ENCODE data around the gene PRAF2. TPM values are rescaled to one million over a fixed set of nuclear protein-coding genes. Genes with fewer than 3 reads are reported as not detected.
A peak's percentile ranks its signal among the peaks of the same experiment; 100 is the strongest.

PRAF2 gene
- total RNA-seq, 1 experiment from 2014 or later: 0.07 TPM

DNA sequence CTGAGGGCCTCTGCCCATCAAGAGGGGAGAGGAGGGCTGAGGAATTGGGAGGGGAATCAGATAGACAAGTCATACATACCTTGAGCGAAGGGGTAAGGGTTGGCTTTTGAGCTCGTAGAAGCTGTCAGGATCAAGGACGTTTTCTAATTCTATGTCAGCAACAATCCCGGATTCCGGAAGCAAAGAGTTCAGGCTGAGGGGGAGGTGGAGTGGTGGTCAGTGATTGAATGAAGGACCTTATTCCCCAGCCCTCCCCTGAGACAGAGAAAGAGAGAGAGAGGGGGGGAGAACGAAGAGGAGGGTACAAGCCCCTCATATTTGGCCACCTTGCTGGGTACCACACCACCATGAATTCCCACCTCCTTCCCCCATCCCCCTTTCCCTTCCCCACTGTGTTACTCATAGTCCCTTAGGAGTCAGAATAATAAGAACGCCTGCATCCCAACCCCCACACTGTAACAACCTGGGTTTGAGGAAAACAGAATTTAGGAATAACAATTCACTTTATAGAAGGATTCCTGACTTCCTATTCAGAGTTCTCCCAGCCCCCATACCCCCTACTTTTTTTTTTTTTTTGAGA lies 33.3 kb downstream of the PRAF2 start:
- intact Hi-C loops (cut with micrococcal nuclease): loop anchor here (5.0 kb wide), 2 partner anchors 122 to 143 kb away; partner anchors contain the start of genes MAGIX, PQBP1 and TIMM17B
- ChIA-PET CTCF (no interaction called here), POLR2A (ENCODE audit: unreplicated experiment) (interaction anchor here (0.6 kb wide), 2 partner anchors 37 to 1020 kb away, joined by 3 to 9 read pairs; no protein-coding TSS in a partner anchor)
- Histone ChIP-seq H3K4me3 (ENCODE audit: low read length) (peak overlapping the region; percentile 96), H3K27me3 (ENCODE audit: low read length) (no peaks in the 10 kb centered on the region), H3K9me2 (replicated peaks; ENCODE audit: low read length) (no peaks in the 10 kb centered on the region), H4K20me1 (ENCODE audit: low read length) (no peaks in the 10 kb centered on the region), H3K9ac (ENCODE audit: low read length) (peak overlapping the region; percentile 49), H2AFZ (ENCODE audit: low read length) (no peak overlapping the region), H3K4me1 (ENCODE audit: insufficient read depth, low read length) (peaks cover 42% of the 10 kb centered on the region), H3F3A (ENCODE audit: low read length, unreplicated experiment) (no peaks in the 10 kb centered on the region), H3K4me2 (ENCODE audit: low read length) (peak overlapping the region; percentile 91), H3K9me3 (ENCODE audit: low read length) (no peaks in the 10 kb centered on the region), H3K27ac (ENCODE audit: low read length) (peak overlapping the region; percentile 84), H3K36me3 (ENCODE audit: low read depth, low read length) (peaks cover 14% of the 10 kb centered on the region), H3K79me2 (ENCODE audit: low read length) (peaks cover 41% of the 10 kb centered on the region)
- no peak for ATAC-seq
- TF ChIP-seq, protein P1, sequence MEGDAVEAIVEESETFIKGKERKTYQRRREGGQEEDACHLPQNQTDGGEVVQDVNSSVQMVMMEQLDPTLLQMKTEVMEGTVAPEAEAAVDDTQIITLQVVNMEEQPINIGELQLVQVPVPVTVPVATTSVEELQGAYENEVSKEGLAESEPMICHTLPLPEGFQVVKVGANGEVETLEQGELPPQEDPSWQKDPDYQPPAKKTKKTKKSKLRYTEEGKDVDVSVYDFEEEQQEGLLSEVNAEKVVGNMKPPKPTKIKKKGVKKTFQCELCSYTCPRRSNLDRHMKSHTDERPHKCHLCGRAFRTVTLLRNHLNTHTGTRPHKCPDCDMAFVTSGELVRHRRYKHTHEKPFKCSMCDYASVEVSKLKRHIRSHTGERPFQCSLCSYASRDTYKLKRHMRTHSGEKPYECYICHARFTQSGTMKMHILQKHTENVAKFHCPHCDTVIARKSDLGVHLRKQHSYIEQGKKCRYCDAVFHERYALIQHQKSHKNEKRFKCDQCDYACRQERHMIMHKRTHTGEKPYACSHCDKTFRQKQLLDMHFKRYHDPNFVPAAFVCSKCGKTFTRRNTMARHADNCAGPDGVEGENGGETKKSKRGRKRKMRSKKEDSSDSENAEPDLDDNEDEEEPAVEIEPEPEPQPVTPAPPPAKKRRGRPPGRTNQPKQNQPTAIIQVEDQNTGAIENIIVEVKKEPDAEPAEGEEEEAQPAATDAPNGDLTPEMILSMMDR (conservative IDR thresholded peaks at IDR 0.05; ENCODE audit: low read depth, low read length): no peak
- no peak for TF ChIP-seq EZH2 (IDR thresholded peaks at IDR 0.05; ENCODE audit: low read length, unreplicated experiment)
- no peak for TF ChIP-seq EZH2phosphoT487 (IDR thresholded peaks at IDR 0.05; ENCODE audit: borderline replicate concordance, low read length)
- DNase-seq: peak; percentile 35
- BruUV-seq (replicated peaks): no TSS peak

DNA sequence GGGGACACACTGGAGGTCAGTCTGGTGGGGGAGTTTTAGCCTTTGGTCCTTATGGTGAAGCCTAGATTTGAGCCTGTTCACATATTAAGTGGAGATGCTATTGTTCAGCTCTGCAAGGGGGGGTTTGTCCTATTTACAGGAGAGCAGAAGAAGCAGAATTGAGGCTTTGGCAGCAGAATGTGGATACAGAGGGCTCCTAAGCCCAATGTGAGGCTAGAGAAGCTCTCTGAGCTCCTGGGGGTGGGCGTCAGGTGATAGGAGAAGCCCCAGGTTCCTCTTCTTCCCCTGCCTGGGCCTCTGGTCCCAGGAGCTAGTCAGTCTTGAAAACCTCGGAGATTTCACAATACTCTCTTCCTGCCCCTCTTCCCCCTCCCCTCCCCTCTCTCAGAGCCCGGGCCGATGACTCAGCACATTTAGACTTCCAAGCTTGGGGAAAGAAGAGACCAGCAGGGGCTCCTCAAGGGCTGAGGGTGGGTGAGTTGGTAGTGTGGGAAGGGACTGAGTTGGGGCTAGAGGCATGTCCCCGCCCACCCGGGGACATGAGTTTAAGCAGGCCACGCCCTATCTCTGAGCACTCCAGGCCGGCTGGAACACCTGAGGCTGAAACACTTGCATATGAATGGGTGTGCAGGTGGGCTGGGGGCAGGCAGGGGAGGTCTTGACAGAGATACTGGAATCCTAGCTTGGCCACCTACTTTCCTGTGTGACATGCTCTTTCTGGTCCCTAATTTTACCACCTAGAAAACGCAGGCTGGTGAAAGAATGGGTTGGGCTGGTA lies 34.0 kb downstream of the PRAF2 start:
- ChIA-PET POLR2A (ENCODE audit: unreplicated experiment) (interaction anchor here (0.6 kb wide), 2 partner anchors 36 to 1019 kb away, joined by 3 to 9 read pairs; no protein-coding TSS in a partner anchor), CTCF (no interaction called here)
- H3K79me2 ChIP-seq (ENCODE audit: low read length): peaks cover 41% of the 10 kb centered on the region
- TF ChIP-seq EZH2 (IDR thresholded peaks at IDR 0.05; ENCODE audit: low read length, unreplicated experiment): no peak
- TF ChIP-seq, protein P1 (conservative IDR thresholded peaks at IDR 0.05; ENCODE audit: low read depth, low read length): no peak; the same call in 1 of the 2 replicates
- TF ChIP-seq EZH2phosphoT487 (IDR thresholded peaks at IDR 0.05; ENCODE audit: borderline replicate concordance, low read length): no peak
- H3K36me3 ChIP-seq (ENCODE audit: low read depth, low read length): peaks cover 14% of the 10 kb centered on the region
- H3K9me2 ChIP-seq (replicated peaks; ENCODE audit: low read length): no peaks in the 10 kb centered on the region
- no peaks in the 10 kb centered on the region for H3F3A ChIP-seq (ENCODE audit: low read length, unreplicated experiment)
- DNase-seq (peak; percentile 95), ATAC-seq (peak; percentile 28)
- no peaks in the 10 kb centered on the region for H3K9me3 ChIP-seq (ENCODE audit: low read length)
- intact Hi-C loops (cut with micrococcal nuclease): loop anchor here (5.0 kb wide), 2 partner anchors 123 to 142 kb away; partner anchors contain the start of genes MAGIX, PQBP1 and TIMM17B
- H4K20me1 ChIP-seq (ENCODE audit: low read length): no peaks in the 10 kb centered on the region
- peak overlapping the region; percentile 96 for H3K4me3 ChIP-seq (ENCODE audit: low read length)
- H3K27ac ChIP-seq (ENCODE audit: low read length): peak overlapping the region; percentile 84
- peak overlapping the region; percentile 49 for H3K9ac ChIP-seq (ENCODE audit: low read length)
- no peak overlapping the region for H2AFZ ChIP-seq (ENCODE audit: low read length)
- H3K27me3 ChIP-seq (ENCODE audit: low read length): no peaks in the 10 kb centered on the region
- peak overlapping the region; percentile 91 for H3K4me2 ChIP-seq (ENCODE audit: low read length)
- peaks cover 42% of the 10 kb centered on the region for H3K4me1 ChIP-seq (ENCODE audit: insufficient read depth, low read length)
- BruUV-seq (replicated peaks): no TSS peak

Measured in PC-3 (cell line).